Putamen (tissue), 1 donor: Measurements from ENCODE around the gene LMF1.
"Not testable (repeated sequence)": the region's sequence is repeated elsewhere in the genome, so short reads cannot be mapped to it uniquely, and the experiment has no call there.

Experiments
- DNase-seq: peaks from one replicate; pipeline ENCODE4 v3.0.0-alpha.2; 2016; ENCODE audit warnings: low spot score

Gene LMF1

DNA sequence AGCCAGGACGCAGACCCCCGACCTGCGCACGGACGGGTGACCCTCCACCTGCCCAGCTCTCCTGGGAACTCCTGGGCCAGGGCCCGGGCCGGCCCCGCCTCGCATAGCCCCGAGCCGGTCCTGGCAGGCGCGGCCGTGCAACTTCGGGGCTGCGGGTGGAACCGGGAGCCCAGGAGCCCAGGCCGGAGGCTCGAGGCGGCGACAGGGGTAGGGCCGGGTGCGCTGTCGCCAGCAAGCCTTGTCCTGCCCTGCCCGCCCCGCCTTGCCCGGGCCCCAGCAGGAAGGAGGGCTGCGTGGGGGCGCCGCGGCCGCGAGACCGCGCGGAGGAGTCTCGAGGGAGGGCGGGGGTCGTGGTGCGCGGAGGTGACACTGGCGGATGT lies 408 bp downstream of the LMF1 start:
- DNase-seq: no peak

- no peak for DNase-seq
Measured at GRCh38 chr16:969508-970385, 1.0 kb downstream of the LMF1 start.

- no peak for DNase-seq
Measured at GRCh38 chr16:968620-969019, 2.2 kb downstream of the LMF1 start.

DNA sequence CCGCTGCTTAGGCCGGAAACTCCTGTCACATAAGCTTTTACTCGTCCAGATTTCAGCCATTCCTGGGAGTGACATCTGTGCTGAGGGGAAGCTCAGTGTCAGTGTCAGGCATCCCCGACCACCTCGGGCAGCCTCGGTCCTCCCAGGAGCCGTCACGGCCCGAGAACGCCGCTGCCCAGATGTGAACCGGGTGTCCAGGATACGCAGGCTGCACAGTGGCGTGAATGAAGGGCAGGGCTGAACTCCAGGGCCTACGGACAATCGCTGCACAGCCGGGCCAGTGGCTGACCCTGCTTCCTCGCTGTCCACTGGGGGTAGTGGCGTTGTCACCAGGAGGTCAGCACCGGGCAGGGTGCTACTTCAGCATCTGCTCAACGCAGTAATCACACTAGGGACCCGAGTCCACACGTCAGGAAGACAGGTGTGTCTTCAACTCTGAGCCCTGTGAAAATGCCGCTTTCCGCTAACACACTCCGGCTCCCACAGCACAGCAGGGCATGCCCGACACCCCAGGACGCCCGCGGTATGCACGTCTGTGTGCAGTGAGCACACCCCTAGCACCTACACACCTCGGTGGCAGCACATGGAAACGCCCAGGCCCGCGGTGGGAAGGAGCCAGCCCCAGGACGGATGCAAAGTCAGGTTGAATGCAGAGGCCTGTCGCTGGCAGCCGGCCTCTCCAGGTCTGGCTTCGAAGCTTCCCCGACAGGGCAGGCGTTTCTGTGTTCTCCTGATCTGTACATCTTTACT lies 3.1 kb downstream of the LMF1 start:
- DNase-seq: no peak

- no peak for DNase-seq
Measured at GRCh38 chr16:967077-967541, 3.7 kb downstream of the LMF1 start.

DNA sequence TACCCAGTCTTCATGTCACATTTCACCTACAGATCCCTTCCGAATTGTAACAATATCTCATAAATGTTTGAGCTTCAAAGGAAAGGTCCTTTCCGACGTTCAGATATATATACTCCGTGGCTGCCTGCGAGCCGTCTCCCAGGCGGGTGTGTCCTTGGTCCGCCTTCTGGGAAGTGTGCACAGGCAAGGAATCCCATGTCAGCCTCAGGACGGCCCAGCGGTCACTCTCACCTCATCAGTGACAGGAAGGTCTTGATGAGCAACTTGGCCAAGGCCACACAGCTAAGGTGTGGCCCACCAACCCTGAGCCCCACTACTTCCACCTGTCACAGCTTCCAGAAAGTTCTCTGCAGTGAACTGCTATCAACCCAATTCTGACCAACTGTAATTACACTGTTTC lies 4.3 kb downstream of the LMF1 start:
- no peak for DNase-seq

GRCh38 chr16:966035-966434 lies 4.7 kb downstream of the LMF1 start:
- no peak for DNase-seq

- no peak for DNase-seq
Measured at GRCh38 chr16:965487-965886, 5.3 kb downstream of the LMF1 start.

GRCh38 chr16:965036-965395 lies 5.8 kb downstream of the LMF1 start:
- DNase-seq: no peak

GRCh38 chr16:964356-965035 lies 6.3 kb downstream of the LMF1 start:
- no peak for DNase-seq

DNA sequence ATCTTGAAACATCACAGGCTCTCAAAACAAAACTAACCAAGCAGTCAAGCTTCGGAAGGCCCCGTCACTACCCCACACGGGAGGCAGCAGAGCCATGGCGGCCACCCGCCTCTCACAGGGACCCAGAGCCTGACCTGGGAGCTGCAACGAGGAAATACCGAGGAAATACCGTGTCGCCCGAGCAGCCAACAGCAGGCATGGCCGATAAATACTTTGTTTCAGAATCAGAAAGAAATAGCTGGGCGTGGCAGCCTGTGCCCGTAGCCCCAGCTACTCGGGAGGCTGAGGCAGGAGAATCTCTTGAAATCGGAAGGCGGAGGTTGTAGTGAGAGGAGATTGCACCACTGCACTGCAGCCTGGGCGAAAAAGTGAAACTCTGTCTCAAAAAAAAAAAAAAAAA lies 6.9 kb downstream of the LMF1 start:
- no peak for DNase-seq

DNA sequence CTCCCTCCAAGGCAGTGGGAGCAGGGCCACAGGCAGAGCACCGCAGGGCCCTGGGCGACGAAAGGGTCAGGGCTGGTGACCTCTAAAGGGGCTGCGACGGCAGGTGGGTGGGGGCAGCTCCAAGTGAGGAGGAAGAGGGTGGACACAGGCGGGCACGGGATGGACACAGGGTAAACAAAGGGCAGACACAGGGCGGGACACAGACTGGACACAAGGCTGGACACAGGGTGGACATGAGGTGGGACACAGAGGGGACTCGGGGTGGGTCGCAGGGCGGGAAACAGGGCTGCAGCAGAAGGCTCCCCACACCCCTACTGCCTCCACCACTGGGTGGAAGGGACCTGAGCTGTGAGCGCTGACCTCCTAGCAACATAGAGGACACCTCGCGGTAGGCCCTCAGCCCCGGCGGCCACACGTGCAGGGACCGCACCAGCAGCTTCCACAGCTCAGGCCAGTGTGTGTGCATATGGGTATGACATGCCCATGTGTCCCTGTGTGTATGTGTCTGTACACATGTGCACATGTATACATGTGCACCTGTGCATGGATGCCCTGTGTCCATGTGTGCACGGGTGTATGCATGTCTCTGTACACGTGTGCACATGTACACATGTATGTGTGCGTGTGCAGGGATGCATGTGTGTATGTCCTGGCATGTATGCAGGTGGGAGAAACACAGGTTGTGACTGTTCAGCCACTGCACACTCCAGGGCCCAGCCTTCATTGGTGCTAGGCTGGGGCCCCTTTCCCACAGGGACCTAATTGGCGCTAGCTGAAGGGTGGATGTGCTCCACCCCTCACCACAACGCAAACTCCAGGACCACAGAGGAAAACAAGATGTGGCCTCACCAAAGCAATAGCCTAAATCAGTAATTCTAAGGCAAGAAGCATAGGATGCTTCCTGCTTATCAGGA lies 7.6 kb downstream of the LMF1 start:
- no peak for DNase-seq

DNA sequence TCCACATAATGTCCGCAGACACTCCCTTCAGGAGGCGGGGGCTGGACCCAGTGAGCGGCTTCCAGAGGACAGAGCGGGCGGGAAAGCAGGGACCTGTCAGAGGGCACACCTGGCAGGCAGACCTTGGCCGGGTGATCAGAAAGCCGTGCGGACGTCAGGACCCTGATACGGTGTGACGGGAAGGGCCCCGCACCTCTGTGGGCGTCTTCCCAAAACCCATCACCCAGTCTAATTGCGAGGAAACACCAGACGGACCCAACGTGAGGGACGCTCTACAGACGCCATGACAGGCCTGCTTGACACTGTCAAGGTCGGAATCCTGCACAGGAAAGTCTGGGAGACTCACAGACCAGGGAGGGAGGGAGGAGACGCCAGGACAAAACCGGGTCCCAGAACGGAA lies 8.4 kb downstream of the LMF1 start:
- no peak for DNase-seq

DNA sequence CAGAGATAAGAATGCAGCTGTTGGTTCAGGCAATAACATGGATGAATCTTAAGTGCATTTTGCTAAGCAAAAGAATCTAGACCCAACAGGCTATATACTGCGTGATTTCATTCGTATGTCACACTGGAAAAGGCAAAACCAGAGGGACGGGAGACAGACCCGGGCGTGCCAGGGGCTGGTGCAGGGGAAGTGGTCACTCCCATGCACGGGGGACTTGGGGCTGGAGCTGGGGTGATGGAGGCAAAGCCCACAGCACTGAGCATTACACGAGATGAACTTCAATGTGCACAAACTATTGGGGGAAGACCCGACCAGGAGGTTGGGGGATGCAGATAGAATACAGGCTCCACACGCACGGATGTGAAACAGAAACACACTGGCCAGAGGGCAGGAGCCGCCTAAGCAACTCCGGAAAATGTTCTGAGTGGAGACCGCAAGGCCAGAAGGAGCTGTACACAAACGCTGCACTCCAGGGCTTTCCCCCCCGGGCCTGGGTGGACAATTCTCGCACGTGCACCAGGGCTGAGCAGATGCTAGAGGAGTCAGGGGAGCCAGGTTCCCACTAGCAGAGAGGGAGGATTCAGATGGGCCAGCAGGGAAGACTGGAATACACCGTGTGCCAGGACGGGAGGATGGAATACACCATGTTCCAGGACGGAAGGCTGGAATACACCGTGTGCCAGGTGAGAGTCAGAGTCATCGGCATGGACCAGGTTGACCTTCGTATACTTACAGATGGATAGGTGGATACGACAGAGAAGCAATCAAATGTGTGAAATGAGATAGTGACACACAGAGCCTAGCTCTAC lies 11.3 kb downstream of the LMF1 start:
- DNase-seq: no peak

- DNase-seq: not testable (repeated sequence)
Measured at GRCh38 chr16:955766-956165, 15.0 kb downstream of the LMF1 start.

DNA sequence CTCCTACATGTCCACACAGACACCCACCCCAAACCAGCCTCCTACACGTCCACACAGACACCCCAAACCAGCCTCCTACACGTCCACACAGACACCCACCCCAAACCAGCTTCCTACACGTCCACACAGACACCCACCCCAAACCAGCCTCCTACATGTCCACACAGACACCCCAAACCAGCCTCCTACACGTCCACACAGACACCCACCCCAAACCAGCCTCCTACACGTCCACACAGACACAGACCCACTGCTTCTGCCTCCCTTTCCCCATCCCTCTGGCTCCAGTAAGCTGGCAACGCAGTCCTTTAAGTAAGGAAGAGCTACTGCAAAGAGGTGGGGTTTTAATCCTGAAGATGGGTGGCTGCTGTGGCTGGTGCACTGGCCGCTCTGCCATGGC lies 17.0 kb downstream of the LMF1 start:
- DNase-seq: not testable (repeated sequence)

DNA sequence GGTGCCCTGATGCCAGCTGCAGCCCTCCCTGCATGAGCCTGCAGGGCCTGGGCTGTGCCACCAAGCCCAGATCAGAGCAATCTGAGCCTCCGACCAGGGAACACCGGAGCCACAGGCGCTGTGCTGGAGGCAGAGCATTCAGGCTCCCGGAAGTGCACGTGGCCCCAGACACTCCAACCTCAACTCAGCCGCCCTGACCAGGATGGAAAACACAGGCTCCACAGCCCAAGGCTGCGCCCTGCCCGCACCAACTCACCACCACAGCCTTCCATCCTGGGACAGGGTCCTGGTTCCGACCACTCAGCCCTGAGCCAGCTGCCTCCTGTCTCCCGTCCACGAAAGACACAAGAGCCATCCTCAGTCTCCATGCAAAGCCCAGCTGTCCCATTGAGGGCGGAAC lies 18.5 kb downstream of the LMF1 start:
- DNase-seq: no peak

GRCh38 chr16:951660-952301 lies 19.0 kb downstream of the LMF1 start:
- no peak for DNase-seq

DNA sequence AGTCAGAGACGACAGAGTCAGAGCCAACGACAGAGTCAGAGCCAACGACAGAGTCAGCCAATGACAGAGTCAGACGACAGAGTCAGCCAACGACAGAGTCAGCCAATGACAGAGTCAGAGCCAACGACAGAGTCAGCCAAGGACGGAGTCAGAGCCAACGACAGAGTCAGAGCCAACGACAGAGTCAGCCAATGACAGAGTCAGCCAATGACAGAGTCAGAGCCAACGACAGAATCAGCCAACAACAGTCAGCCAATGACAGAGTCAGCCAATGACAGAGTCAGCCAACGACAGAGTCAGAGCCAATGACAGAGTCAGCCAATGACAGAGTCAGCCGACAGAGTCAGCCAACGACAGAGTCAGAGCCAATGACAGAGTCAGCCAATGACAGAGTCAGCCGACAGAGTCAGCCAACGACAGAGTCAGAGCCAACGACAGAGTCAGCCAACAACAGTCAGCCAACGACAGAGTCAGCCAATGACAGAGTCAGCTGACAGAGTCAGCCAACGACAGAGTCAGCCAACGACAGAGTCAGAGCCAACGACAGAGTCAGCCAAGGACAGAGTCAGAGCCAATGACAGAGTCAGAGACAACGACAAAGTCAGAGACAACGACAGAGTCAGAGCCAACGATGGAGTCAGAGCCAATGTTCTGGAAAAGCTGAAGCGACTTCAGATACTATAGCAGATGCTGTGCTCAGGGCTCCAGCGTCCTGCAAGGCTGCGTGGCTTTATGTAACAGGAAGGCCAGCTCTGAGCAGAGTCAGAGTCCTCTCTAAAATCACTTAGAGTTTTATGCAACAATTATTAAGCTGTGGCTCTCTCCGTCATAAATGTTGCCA lies 19.8 kb downstream of the LMF1 start:
- DNase-seq: not testable (repeated sequence)
